H9 (cell line): ENCODE results near the gene RNF213. TPM values are rescaled to one million over a fixed set of nuclear protein-coding genes. Genes with fewer than 3 reads are reported as not detected.
A peak's percentile ranks its signal among the peaks of the same experiment; 100 is the strongest.

Experiments
- DNase-seq: peaks from one replicate; pipeline ENCODE4 v3.0.0-alpha.2; 2017
- H2AFZ ChIP-seq: one replicate; pipeline ENCODE4 v1.6.1; 2013; ENCODE audit warnings: mild to moderate bottlenecking, low read length, control low read depth, moderate library complexity
- H2AK5ac ChIP-seq: 2 replicates; pipeline ENCODE4 v1.6.1; 2013; ENCODE audit warnings: low read length, control low read depth, mixed read lengths; ENCODE audit not compliant: insufficient read length
- H2BK120ac ChIP-seq: one replicate; pipeline ENCODE4 v1.6.1; 2013; ENCODE audit warnings: low read depth, mild to moderate bottlenecking, low read length, control low read depth, inconsistent platforms; ENCODE audit not compliant: poor library complexity, severe bottlenecking
- H2BK12ac ChIP-seq: 2 replicates; pipeline ENCODE4 v1.6.1; 2013; ENCODE audit warnings: low read length, control low read depth, mixed read lengths, low read depth; ENCODE audit not compliant: insufficient read length
- H2BK15ac ChIP-seq: 2 replicates; pipeline ENCODE4 v1.6.1; 2013; ENCODE audit warnings: low read depth, low read length, control low read depth
- H2BK20ac ChIP-seq: one replicate; pipeline ENCODE4 v1.6.1; 2013; ENCODE audit warnings: low read depth, mild to moderate bottlenecking, low read length, control low read depth, inconsistent platforms; ENCODE audit not compliant: poor library complexity, severe bottlenecking
- H2BK5ac ChIP-seq: 2 replicates; pipeline ENCODE4 v1.6.1; 2013; ENCODE audit warnings: low read length, control low read depth, mixed read lengths; ENCODE audit not compliant: insufficient read length
- H3K14ac ChIP-seq: 2 replicates; pipeline ENCODE4 v1.6.1; 2013; ENCODE audit warnings: low read length, control low read depth; ENCODE audit not compliant: insufficient read depth
- H3K18ac ChIP-seq: 2 replicates; pipeline ENCODE4 v1.6.1; 2013; ENCODE audit warnings: low read depth, mild to moderate bottlenecking, mixed read lengths, low read length, control low read depth; ENCODE audit not compliant: insufficient read length
- H3K23ac ChIP-seq: 2 replicates; pipeline ENCODE4 v1.6.1; 2013; ENCODE audit warnings: low read length, control low read depth, mixed read lengths, low read depth; ENCODE audit not compliant: insufficient read length
- H3K23me2 ChIP-seq: 2 replicates; pipeline ENCODE4 v1.6.1; 2013; ENCODE audit warnings: low read depth, mild to moderate bottlenecking, mixed read lengths, low read length, control low read depth; ENCODE audit not compliant: insufficient read length, poor library complexity, severe bottlenecking
- H3K27ac ChIP-seq: 2 replicates; pipeline ENCODE4 v1.5.1; 2013; ENCODE audit warnings: low read length, control low read depth, mixed read lengths, low read depth; ENCODE audit not compliant: insufficient read length
- H3K27me3 ChIP-seq: 2 replicates; pipeline ENCODE4 v1.6.1; 2013; ENCODE audit warnings: low read length, control low read depth, inconsistent platforms; ENCODE audit not compliant: insufficient read depth
- H3K4ac ChIP-seq: 2 replicates; pipeline ENCODE4 v1.6.1; 2013; ENCODE audit warnings: low read depth, mild to moderate bottlenecking, control low read depth, inconsistent platforms, low read length, moderate library complexity
- H3K4me1 ChIP-seq: 2 replicates; pipeline ENCODE4 v1.6.1; 2013; ENCODE audit warnings: low read length, control low read depth, inconsistent platforms; ENCODE audit not compliant: insufficient read depth
- H3K4me2 ChIP-seq: 2 replicates; pipeline ENCODE4 v1.6.1; 2013; ENCODE audit warnings: low read length, control low read depth, mixed read lengths; ENCODE audit not compliant: insufficient read length, insufficient read depth
- H3K56ac ChIP-seq: 2 replicates; pipeline ENCODE4 v1.6.1; 2013; ENCODE audit warnings: low read depth, mild to moderate bottlenecking, mixed read lengths, low read length, control low read depth; ENCODE audit not compliant: insufficient read length
- H3K79me1 ChIP-seq: 2 replicates; pipeline ENCODE4 v1.6.1; 2013; ENCODE audit warnings: low read depth, mild to moderate bottlenecking, moderate library complexity, low read length, control low read depth, inconsistent platforms; ENCODE audit not compliant: insufficient read depth, poor library complexity, severe bottlenecking
- H3K79me2 ChIP-seq: 2 replicates; pipeline ENCODE4 v1.6.1; 2013; ENCODE audit warnings: low read length, control low read depth, inconsistent platforms; ENCODE audit not compliant: insufficient read depth
- H3K9ac ChIP-seq: 2 replicates; pipeline ENCODE4 v1.6.1; 2013; ENCODE audit warnings: low read length, control low read depth, mixed read lengths; ENCODE audit not compliant: insufficient read length; ENCODE audit errors: extremely low read depth
- H3K9me3 ChIP-seq: one replicate; pipeline ENCODE4 v1.6.1; 2013; ENCODE audit warnings: low read depth, low read length, inconsistent platforms; ENCODE audit not compliant: control insufficient read depth
- H3T11ph ChIP-seq: one replicate; pipeline ENCODE4 v1.6.1; 2013; ENCODE audit warnings: mild to moderate bottlenecking, low read length, control low read depth, inconsistent platforms
- H4K20me1 ChIP-seq: one replicate; pipeline ENCODE4 v1.6.1; 2013; ENCODE audit not compliant: control insufficient read depth, insufficient read length, insufficient read depth
- H4K5ac ChIP-seq: 2 replicates; pipeline ENCODE4 v1.6.1; 2013; ENCODE audit warnings: low read depth, mild to moderate bottlenecking, mixed read lengths, low read length, control low read depth; ENCODE audit not compliant: insufficient read length
- H4K8ac ChIP-seq: replicated peaks from 2 replicates; pipeline ENCODE4 v1.6.1; 2013; ENCODE audit warnings: low read length, control low read depth, mixed read lengths, low read depth; ENCODE audit not compliant: insufficient read length
- H4K91ac ChIP-seq: 2 replicates; pipeline ENCODE4 v1.6.1; 2013; ENCODE audit warnings: low read depth, mild to moderate bottlenecking, moderate library complexity, mixed read lengths, low read length, control low read depth; ENCODE audit not compliant: insufficient read length
- H3K27ac Mint-ChIP-seq, 3 experiments: 2 replicates in 2 of 3; 3 replicates in 1 of 3; pipeline ENCODE4 v1.8.0; 2020 to 2021; ENCODE audit warnings: mixed read lengths in 3 of 3, mild to moderate bottlenecking in 1 of 3, moderate library complexity in 1 of 3
- H3K27me3 Mint-ChIP-seq: 2 replicates; pipeline ENCODE4 v1.8.0; 2021; ENCODE audit warnings: low read depth, mild to moderate bottlenecking, moderate library complexity, mixed read lengths
- H3K36me3 Mint-ChIP-seq, 3 experiments: 2 replicates in 2 of 3; 3 replicates in 1 of 3; pipeline ENCODE4 v1.8.0; 2020 to 2021; ENCODE audit warnings: low read depth in 3 of 3, mixed read lengths in 3 of 3; ENCODE audit not compliant: insufficient read depth in 1 of 3
- H3K4me1 Mint-ChIP-seq, 2 experiments: 2 replicates each; pipeline ENCODE4 v1.8.0; 2020; ENCODE audit warnings: mixed read lengths in 2 of 2
- H3K4me3 Mint-ChIP-seq, 2 experiments: 2 replicates in 1 of 2; 3 replicates in 1 of 2; pipeline ENCODE4 v1.8.0; 2020 to 2021; ENCODE audit warnings: mild to moderate bottlenecking in 2 of 2, mixed read lengths in 2 of 2, moderate library complexity in 1 of 2
- H3K9me3 Mint-ChIP-seq, 2 experiments: 2 replicates in 1 of 2; 3 replicates in 1 of 2; pipeline ENCODE4 v1.8.0; 2020; ENCODE audit warnings: mild to moderate bottlenecking in 2 of 2, mixed read lengths in 2 of 2, moderate library complexity in 1 of 2
- CTCF ChIP-seq: fragments of 200-600 bp; sonication (generic); conservative IDR thresholded peaks from 3 replicates; pipeline ENCODE4 v1.8.0; 2021; ENCODE audit warnings: antibody characterized with exemption, mild to moderate bottlenecking
- WGBS: extraction: QIAGEN DNeasy Blood & Tissue Kit; methylation state at CpG from one replicate; pipeline ENCODE4 v1.1.7; 2013; ENCODE audit warnings: missing lambda C conversion rate, low lambda C conversion rate, mixed read lengths; ENCODE audit not compliant: insufficient read length; ENCODE audit errors: extremely low coverage; 5-methylcytosine and 5-hydroxymethylcytosine counted together
- total RNA-seq: library from RNA; stranded (reverse); gene quantifications from 2 replicates; pipeline ENCODE4 v1.2.1, GENCODE V29; 2021

RNF213 gene
- total RNA-seq, 1 experiment from 2014 or later, result 34.3 TPM

DNA sequence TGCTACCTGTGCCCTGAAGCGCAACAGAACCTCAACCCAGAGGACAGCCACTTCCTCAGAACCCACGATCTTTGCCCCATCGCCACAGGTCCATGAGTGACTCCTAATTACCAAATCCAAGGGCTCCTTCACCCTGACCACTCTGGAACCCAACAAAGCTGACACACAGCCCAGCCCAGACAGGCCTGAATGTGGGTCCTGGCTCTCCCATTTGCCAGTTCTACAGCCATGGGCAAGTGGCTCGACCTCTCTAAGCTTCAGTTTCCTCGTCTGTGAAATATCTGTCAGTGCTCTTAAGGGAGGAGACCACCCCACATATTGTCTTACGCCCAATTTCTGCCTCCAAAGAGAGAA lies 136.4 kb downstream of the RNF213 start:
- Histone ChIP-seq H3K14ac (no peak overlapping the region), H4K91ac (no peak overlapping the region), H2BK120ac (no peak overlapping the region), H3K79me1 (no peaks in the 10 kb centered on the region), H3T11ph (no peak overlapping the region), H2BK20ac (no peak overlapping the region), H2BK15ac (no peak overlapping the region), H2AFZ (no peak overlapping the region), H4K20me1 (no peaks in the 10 kb centered on the region), H3K27ac (no peak overlapping the region), H3K4me1 (no peaks in the 10 kb centered on the region), H3K18ac (no peak overlapping the region), H2AK5ac (no peak overlapping the region), H2BK5ac (no peak overlapping the region), H3K9me3 (no peaks in the 10 kb centered on the region), H4K8ac (no peak overlapping the region), H3K56ac (no peak overlapping the region), H3K23me2 (no peaks in the 10 kb centered on the region), H2BK12ac (no peak overlapping the region), H3K9ac (no peak overlapping the region), H3K27me3 (no peaks in the 10 kb centered on the region), H4K5ac (no peak overlapping the region), H3K4me2 (no peak overlapping the region), H3K79me2 (no peaks in the 10 kb centered on the region), H3K23ac (no peak overlapping the region), H3K4ac (no peak overlapping the region)
- peaks cover 0 to 19% (median 7%) of the 10 kb centered on the region in 3 experiments; a peak in 4 of 7 replicates for H3K36me3 Mint-ChIP-seq
- H3K4me1 Mint-ChIP-seq, result peaks cover 28 to 45% of the 10 kb centered on the region in 2 experiments
- no peak for TF ChIP-seq CTCF
- peaks cover 11% of the 10 kb centered on the region for H3K27me3 Mint-ChIP-seq
- WGBS, result no CpG with 5 or more reads among the region's 6 CpGs
- peak overlapping the region in 2 of 3 experiments; percentile 4 to 47; a peak in 2 of 7 replicates for H3K27ac Mint-ChIP-seq
- no peak for DNase-seq
- peak overlapping the region in 1 of 2 experiments; percentile 15; a peak in 1 of 5 replicates for H3K4me3 Mint-ChIP-seq
- H3K9me3 Mint-ChIP-seq, result no peaks in the 10 kb centered on the region
